ENCODE results near the gene GRIN3B.

The GRIN3B gene

GRCh38 chr19:990119-990571, 10.1 kb upstream of the GRIN3B start:
- no peak for DNase-seq (ENCODE audit: low read depth)
- TF ChIP-seq, protein P1, sequence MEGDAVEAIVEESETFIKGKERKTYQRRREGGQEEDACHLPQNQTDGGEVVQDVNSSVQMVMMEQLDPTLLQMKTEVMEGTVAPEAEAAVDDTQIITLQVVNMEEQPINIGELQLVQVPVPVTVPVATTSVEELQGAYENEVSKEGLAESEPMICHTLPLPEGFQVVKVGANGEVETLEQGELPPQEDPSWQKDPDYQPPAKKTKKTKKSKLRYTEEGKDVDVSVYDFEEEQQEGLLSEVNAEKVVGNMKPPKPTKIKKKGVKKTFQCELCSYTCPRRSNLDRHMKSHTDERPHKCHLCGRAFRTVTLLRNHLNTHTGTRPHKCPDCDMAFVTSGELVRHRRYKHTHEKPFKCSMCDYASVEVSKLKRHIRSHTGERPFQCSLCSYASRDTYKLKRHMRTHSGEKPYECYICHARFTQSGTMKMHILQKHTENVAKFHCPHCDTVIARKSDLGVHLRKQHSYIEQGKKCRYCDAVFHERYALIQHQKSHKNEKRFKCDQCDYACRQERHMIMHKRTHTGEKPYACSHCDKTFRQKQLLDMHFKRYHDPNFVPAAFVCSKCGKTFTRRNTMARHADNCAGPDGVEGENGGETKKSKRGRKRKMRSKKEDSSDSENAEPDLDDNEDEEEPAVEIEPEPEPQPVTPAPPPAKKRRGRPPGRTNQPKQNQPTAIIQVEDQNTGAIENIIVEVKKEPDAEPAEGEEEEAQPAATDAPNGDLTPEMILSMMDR (IDR thresholded peaks at IDR 0.05; ENCODE audit: low read depth, low read length, missing control alignments): no peak
- H3K4me3 ChIP-seq (ENCODE audit: low read depth, low read length): no peak overlapping the region
- in situ Hi-C loops (cut with HindIII; ENCODE audit: low sequenced_read_pairs): no loop called here

DNA sequence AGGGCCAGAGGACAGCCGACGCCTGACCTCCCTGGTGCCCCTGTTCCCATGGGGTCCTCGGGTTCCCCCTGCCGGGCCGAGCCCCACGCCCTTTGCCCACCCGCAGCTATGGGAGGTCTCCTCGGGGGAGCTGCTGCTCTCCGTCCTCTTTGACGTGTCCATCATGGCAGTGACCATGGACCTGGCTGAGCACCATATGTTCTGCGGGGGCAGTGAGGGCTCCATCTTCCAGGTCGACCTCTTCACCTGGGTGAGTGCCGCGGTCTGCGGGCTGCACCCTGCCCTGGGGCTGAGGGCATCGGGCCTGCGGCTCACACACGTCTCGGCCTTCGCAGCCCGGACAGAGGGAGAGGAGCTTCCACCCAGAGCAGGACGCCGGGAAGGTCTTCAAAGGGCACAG, 9.5 kb upstream of the GRIN3B start:
- DNase-seq (ENCODE audit: low read depth): no peak
- no peak overlapping the region for H3K4me3 ChIP-seq (ENCODE audit: low read depth, low read length)
- TF ChIP-seq, protein P1 (IDR thresholded peaks at IDR 0.05; ENCODE audit: low read depth, low read length, missing control alignments): no peak
- in situ Hi-C loops (cut with HindIII; ENCODE audit: low sequenced_read_pairs): no loop called here

DNA sequence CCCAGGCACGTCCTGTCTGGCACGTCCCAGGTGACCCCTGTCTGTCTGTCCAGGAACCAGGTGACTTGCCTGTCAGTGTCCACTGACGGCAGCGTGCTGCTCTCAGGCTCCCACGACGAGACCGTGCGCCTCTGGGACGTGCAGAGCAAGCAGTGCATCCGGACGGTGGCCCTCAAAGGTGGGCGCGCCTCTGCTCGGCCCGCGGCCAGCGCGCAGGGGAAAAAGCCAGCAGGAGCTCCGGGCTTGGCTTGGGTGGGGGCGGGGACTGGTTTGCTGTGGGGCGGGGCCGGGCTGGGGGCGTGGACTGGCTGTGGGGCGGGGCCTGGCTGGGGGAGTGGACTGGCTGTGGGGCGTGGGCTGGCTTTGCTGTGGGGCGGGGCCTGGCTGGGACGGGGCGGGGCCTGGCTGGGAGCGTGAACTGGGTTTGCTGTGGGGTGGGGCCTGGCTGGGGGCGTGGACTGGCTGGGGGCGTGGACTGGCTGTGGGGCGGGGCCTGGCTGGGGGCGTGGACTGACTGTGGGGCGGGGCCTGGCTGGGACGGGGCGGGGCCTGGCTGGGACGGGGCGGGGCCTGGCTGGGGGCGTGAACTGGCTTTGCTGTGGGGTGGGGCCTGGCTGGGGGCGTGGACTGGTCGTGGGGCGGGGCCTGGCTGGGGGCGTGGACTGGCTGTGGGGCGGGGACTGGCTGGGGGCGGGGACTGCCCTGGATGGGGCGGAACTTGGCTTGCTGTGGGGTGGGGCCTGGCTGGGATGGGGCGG, 8.9 kb upstream of the GRIN3B start:
- TF ChIP-seq, protein P1 (IDR thresholded peaks at IDR 0.05; ENCODE audit: low read depth, low read length, missing control alignments): no peak
- in situ Hi-C loops (cut with HindIII; ENCODE audit: low sequenced_read_pairs): no loop called here
- H3K4me3 ChIP-seq (ENCODE audit: low read depth, low read length): no peak overlapping the region
- no peak for DNase-seq (ENCODE audit: low read depth)

GRCh38 chr19:991932-992669, 8.1 kb upstream of the GRIN3B start:
- no peak for DNase-seq (ENCODE audit: low read depth)
- in situ Hi-C loops (cut with HindIII; ENCODE audit: low sequenced_read_pairs): no loop called here
- TF ChIP-seq, protein P1 (IDR thresholded peaks at IDR 0.05; ENCODE audit: low read depth, low read length, missing control alignments): no peak
- H3K4me3 ChIP-seq (ENCODE audit: low read depth, low read length): no peak overlapping the region

DNA sequence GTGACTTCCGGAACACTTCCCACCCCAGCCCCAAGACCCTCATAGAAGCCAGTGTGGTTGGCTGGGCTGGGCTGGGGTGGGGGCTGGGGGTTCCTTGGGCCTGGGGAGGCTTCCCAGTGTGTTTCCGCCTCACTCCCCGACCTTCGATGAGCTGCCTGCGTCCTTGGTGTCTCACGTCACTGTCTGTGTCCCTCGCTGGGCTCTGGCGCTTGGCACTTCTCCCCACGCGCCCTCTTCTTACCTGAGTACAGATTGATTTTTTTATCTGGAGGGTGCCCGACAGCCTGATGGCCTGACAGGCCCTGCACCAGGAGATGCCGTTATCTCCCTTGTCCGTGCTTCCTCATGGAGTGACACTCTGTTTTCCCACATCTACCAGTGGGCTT, 7.6 kb upstream of the GRIN3B start:
- no peak for DNase-seq (ENCODE audit: low read depth)
- TF ChIP-seq, protein P1 (IDR thresholded peaks at IDR 0.05; ENCODE audit: low read depth, low read length, missing control alignments): no peak
- H3K4me3 ChIP-seq (ENCODE audit: low read depth, low read length): no peak overlapping the region
- in situ Hi-C loops (cut with HindIII; ENCODE audit: low sequenced_read_pairs): no loop called here

DNA sequence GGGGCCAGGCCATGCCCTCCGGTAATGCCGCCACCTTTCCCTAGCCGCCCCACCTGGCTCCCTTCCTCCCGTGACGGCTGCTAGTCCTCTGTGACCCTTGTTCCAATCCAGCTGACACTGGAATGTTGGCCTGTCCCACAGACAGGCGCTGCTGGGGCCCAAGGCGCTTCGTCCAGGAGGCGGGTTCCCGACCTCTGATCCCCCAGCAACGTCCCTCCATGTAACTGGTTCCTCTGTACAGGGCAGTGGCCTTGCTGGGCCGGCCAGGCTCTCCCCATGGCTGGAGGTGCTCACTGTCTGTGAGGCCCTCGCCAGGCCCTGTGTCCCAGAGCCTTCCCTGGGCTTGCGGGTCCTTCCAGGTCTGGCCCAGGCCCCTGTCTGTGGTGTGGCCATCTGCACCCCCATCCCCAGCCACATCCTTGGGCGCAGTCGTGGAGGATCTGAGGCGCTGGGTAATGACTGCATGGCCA, 6.8 kb upstream of the GRIN3B start:
- in situ Hi-C loops (cut with HindIII; ENCODE audit: low sequenced_read_pairs): no loop called here
- DNase-seq (ENCODE audit: low read depth): no peak
- TF ChIP-seq, protein P1 (IDR thresholded peaks at IDR 0.05; ENCODE audit: low read depth, low read length, missing control alignments): no peak
- no peak overlapping the region for H3K4me3 ChIP-seq (ENCODE audit: low read depth, low read length)

All from astrocyte of the cerebellum (primary cell).